Measurements from ENCODE around the gene GNA15.

DNA sequence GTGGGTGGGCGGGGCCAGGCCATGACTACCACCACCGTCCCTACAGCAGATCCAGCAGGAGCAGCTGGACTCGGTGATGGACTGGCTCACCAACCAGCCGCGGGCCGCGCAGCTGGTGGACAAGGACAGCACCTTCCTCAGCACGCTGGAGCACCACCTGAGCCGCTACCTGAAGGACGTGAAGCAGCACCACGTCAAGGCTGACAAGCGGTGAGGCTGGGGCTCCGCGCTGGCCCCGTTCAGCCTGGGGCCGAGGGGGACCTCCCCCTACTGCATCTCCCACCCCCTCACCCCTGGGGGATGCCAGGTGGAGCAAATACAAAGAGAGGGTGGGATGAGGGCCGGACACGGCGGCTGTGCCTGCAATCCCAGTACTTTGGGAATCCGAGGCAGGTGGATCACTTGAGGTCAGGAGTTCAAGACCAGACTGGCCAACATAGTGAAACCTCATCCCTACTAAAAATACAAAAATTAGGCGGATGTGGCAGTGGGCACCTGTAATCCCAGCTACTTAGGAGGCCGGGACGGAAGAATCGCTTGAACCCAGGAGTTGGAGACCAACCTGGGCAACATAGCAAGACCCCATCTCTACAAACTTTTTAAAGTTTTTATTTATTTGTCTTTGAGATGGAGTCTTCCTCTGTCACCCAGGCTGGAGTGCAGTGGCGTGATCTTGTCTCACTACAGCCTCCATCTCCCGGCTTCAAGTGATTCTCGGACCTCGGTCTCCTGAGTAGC lies 70.6 kb downstream of the GNA15 start:
- TF ChIP-seq, protein P1, sequence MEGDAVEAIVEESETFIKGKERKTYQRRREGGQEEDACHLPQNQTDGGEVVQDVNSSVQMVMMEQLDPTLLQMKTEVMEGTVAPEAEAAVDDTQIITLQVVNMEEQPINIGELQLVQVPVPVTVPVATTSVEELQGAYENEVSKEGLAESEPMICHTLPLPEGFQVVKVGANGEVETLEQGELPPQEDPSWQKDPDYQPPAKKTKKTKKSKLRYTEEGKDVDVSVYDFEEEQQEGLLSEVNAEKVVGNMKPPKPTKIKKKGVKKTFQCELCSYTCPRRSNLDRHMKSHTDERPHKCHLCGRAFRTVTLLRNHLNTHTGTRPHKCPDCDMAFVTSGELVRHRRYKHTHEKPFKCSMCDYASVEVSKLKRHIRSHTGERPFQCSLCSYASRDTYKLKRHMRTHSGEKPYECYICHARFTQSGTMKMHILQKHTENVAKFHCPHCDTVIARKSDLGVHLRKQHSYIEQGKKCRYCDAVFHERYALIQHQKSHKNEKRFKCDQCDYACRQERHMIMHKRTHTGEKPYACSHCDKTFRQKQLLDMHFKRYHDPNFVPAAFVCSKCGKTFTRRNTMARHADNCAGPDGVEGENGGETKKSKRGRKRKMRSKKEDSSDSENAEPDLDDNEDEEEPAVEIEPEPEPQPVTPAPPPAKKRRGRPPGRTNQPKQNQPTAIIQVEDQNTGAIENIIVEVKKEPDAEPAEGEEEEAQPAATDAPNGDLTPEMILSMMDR (IDR thresholded peaks at IDR 0.05): no peak
- no peak for TF ChIP-seq POLR2A (IDR thresholded peaks at IDR 0.05)

Measured in Peyer's patch (tissue), 4 donors.